CD4-positive, alpha-beta T cell treated with Interleukin-4 for 1 hour (primary cell): Measurements from ENCODE around the gene MED14.
"Not testable (repeated sequence)": the region's sequence is repeated elsewhere in the genome, so short reads cannot be mapped to it uniquely, and the experiment has no call there.

ENCODE experiments used
- DNase-seq, 2 donors: peaks; one replicate each; pipeline ENCODE4 v3.0.0-alpha.2; 2020 to 2022

The MED14 gene

GRCh38 chrX:40735325-40736169 lies at the start of gene MED14:
MED14 (minus strand) TSS chrX:40735542; CDS start chrX:40735412, 130 bp downstream.
- peak; percentile 92 to 97 for DNase-seq

DNA sequence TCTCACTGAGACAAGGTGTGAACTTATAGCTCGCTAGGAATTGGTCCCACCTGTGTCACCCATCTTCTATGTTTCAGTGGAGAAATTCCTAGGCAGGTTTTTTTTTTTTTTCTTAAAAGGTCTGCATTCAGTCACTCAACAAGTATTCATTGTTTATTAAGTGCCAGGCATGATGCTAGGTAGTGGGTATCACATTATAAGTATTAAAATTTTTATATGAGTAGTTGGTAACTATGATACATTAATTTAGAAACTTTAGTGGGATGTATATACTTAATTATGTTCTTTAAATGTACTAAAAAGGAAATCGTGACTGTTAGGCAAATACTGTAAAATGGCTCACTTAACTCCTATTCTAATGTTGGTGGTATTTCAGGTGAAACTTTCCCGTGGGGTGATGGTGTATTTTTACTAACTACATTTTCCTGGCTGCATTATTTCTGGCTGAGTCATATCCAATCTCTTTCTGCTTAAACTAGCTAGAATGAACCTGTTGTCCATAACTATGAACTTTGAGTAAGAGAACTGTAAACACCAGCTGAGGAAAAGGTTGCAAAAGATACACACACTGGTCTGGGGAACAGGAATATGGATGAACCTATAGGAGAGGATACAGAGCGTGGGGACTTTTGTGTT lies 49.3 kb upstream of the MED14 start:
- DNase-seq = no peak

DNA sequence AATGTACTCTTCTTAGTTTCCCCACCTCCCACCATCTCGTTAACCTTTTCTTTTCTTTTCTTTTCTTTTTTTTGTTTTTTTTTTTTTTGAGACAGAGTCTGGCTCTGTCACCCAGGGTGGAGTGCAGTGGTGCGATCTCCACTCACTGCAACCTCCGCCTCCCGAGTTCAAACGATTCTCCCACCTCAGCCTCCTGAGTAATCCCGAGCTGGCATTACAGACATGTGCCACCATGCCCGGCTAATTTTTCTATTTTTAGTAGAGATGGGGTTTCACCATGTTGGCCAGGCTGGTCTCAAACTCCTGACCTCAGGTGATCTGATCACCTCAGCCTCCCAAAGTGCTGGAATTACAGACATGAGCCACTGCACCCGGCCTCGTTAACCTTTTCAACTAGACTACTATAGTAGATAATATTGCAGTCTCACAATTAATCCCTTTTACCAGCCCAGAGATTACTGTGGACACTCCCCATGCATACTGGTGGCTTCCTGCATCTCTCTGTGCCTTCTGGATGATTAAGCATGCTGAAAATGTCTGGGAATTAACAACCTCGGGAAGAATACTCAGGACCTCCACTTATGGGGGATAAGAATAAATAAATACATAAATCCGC lies 47.4 kb upstream of the MED14 start:
- DNase-seq = not testable (repeated sequence)

DNA sequence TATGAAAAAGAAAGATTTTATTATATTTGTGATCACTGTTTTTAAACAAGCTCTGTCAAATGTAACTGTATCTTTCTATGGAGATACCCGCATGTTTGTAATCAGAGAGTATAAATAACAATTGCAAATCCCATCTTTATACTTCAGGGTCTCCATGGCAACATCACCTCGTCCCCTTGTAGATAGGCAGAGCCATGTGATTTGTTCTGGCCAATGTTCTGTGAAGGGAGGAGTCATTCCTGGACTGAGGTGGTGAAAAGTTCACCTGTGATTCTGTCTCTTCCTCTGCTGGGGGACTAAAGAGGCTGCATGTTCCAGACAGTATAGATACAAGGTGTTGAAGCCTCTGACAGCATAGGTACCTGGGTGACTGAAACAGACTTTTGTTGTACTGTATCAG lies 45.6 kb upstream of the MED14 start:
- DNase-seq = no peak

DNA sequence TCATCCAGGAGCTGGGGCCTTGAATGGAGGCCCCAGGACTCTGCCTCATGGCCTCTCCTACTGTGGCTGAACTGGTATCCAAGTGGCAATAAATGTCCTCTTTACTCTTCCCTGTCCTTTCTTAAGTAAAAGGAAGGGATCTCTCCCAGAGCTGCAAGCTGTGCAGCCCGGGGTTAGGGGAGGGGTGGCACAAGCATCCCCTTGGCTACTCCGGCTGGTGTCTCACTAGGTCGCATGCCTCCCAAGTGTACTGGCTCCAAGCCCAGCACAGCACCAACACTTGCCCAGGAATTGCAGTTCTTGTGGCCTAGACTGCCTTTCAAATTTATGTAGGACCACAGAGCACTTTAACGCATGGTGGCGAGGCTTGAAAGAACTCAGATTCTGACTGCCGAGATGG lies 44.7 kb upstream of the MED14 start:
- no peak for DNase-seq

DNA sequence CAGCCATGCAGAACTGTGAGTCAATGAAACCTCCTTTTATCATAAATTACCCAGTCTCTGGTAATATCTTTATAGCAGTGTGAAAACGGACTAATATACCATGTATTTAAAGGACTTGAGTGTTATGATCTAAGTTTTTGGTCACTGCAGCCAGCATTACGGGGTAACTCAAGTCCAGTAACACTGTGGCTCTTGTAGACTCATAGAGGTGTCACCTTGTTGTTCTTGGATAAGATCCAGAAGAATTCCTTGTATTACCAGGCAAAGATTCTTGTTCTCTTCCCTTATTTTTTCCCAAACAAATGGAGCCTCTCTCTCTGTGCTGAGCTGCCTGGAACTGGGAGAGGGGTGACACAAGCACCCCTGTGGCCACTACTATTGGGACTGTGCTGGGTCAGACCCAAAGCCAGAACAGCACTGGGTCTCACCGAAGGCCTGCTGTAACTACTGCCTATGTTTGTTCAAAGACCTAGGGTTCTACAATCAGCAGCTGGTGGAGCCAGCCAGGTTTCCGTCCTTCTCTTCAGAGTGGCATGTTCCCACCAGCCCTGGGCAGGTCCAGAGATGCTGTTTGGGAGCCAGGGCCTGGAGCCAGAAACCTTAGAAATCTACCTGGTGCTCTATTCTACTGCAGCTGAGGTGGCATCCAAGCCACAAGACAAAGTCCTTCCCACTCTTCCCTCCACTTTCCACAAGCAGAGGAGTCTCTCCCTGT lies 43.7 kb upstream of the MED14 start:
- DNase-seq = no peak

- DNase-seq = no peak
These were observed 38.5 kb upstream of the MED14 start for GRCh38 chrX:40773809-40774208.

DNA sequence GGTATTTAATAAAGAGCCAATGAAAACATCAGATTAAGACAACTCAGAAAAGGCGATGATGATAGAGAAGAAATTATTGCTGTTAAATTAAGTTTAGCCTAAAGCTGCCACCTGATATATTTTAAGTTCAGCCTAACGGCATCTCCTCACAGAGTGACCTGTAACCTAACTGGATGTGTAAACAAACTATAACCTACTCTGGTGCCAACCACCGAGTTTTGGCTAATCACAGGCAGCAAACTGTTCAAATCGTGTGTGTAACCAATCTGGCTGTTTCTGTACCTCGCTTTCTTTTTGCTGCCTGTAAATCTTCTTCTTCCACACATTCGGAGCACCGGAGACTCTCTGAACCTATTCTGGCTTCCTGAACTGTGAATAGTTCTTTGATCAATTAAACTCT lies 37.8 kb upstream of the MED14 start:
- no peak for DNase-seq

GRCh38 chrX:40772290-40772689 lies 36.9 kb upstream of the MED14 start:
- no peak for DNase-seq

GRCh38 chrX:40761762-40762161 lies 26.4 kb upstream of the MED14 start:
- no peak for DNase-seq

DNA sequence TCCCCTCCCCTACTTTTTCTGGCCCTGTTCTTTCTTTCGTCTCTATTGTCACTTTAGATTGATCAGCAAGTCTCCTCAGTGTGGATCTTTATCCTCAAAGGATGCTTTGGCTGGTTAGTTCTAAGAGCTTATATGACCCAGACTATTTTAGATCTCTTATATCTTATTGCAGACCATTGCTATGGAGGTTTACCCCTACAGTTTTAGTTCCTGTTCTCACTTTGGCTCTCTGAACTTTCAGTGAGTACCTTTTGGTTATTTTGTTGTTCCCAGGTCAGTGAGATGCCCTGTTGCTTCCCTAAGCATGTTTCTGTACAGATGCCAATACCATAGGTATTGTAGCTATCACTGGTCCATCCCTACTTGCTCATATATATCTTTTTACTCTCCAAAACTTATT lies 24.0 kb upstream of the MED14 start:
- no peak for DNase-seq

DNA sequence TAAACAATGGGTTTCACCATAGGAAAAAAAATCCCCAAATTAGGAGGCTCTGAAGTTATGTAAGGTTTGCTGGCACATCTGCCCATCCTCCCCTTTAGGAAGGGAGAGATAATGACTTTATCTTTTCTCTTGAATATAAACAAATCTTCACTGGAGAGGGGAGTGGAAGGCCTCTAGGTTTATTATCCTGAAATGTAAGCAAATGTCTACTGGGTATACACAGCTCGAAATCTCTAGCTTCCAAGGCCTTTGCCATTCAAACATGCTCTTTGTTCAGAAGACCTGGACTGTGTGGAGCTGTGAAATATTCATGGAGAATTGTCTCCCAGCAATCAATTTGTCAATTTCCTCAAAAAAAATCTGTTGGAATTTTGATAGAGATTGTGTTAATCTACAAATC lies 21.7 kb upstream of the MED14 start:
- DNase-seq = no peak

GRCh38 chrX:40755291-40756249 lies 20.2 kb upstream of the MED14 start:
- no peak for DNase-seq

GRCh38 chrX:40749681-40750494 lies 14.5 kb upstream of the MED14 start:
- no peak for DNase-seq

DNA sequence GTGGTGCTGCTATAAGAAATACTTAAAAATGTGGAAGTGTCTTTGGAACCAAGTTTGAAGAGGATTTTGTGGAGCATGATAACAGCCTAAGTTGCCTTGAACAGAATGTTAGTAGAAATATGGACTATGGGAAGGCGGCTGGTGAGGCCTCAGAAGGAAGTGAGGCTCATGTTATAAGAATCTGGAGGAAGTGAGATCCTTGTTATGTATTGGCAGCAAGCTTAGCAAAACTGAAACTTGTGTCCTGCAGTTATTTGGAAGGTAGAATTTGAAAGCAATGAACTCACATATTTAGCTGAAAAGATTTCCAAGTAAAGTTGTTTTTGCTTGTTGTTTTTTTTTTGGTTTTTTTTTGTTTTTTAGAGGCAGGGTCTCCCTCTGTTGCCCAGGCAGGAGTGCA lies 13.6 kb upstream of the MED14 start:
- no peak for DNase-seq

DNA sequence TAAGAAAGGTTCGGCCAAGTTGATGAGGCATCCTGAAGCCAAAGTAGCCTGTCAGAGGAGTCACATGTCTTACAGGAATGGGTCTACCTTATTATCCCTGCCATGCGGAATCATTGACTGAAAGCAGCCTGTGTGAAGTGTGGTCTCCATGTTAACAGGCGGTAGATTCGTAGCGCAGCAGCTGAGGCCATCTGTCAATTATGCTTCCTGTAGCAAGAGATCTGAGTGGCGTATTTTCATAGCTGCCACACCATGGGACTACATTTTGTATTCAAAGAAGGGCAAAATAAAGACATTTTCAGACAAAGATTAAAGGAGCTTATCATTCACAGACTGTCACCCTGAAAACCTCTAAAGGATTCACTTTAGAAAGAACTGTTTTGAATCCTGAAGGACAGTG lies 11.2 kb upstream of the MED14 start:
- no peak for DNase-seq

DNA sequence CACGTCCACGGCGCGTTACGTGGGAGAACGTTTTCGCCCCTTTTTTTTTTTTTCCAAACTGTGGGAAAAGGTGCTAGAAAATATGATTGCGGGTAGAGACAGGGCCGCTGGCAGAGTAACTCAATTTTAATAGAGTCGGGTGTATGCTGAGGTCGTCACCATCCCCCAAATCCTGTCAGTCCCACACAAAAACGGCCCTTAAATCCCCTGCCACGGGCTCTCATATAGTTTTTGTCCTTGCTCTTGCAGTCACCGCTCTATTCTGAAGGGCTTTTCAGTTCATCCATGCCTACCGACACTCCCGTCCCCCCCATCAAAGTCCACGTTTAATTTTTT lies 796 bp upstream of the MED14 start:
- no peak for DNase-seq

- peak; percentile 33 to 46 for DNase-seq
These were observed 394 bp downstream of the MED14 start for GRCh38 chrX:40734971-40735324.

DNA sequence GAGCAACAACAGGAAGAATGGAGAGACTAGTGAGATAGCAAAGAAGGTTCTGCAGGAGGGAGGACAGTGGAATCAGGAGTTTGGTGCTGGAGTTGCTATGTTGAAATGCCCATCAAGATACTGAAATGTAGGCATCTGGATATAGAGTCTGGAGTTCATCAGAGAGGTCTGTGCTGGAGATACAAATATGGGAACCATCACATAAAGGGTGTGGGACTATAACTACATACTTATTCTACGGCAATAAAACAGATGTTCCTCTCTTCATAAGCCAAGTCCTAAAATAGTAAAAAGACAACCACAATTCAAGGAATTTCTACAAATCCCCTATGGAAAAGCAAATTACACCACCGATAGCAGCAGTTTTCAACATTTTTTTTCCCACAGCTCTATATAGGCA lies 1.6 kb downstream of the MED14 start:
- DNase-seq = no peak

- not testable (repeated sequence) for DNase-seq
These were observed 2.8 kb downstream of the MED14 start for GRCh38 chrX:40732499-40732898.
